Measurements from ENCODE around the gene TTF1. TPM values are rescaled to one million over a fixed set of nuclear protein-coding genes. Genes with fewer than 3 reads are reported as not detected.

Gene TTF1
- total and polyA plus RNA-seq, 4 donors = 10.1 to 17.3 (median 13.3) TPM

- no peaks in the 10 kb centered on the region for H3K9me3 ChIP-seq (ENCODE audit: control insufficient read depth in 4 of 4, insufficient read depth in 3 of 4, low read length in 3 of 4)
- TF ChIP-seq, protein P1, sequence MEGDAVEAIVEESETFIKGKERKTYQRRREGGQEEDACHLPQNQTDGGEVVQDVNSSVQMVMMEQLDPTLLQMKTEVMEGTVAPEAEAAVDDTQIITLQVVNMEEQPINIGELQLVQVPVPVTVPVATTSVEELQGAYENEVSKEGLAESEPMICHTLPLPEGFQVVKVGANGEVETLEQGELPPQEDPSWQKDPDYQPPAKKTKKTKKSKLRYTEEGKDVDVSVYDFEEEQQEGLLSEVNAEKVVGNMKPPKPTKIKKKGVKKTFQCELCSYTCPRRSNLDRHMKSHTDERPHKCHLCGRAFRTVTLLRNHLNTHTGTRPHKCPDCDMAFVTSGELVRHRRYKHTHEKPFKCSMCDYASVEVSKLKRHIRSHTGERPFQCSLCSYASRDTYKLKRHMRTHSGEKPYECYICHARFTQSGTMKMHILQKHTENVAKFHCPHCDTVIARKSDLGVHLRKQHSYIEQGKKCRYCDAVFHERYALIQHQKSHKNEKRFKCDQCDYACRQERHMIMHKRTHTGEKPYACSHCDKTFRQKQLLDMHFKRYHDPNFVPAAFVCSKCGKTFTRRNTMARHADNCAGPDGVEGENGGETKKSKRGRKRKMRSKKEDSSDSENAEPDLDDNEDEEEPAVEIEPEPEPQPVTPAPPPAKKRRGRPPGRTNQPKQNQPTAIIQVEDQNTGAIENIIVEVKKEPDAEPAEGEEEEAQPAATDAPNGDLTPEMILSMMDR (IDR thresholded peaks at IDR 0.05; ENCODE audit: control extremely low read depth, extremely low read depth) = no peak
- no peak overlapping the region for H3K27ac ChIP-seq (ENCODE audit: low read depth in 1 of 2, low read length in 1 of 2)
- no peak overlapping the region for H3K9ac ChIP-seq (ENCODE audit: insufficient read depth in 1 of 2, low read length in 2 of 2)
- DNase-seq = no peak
- no peaks in the 10 kb centered on the region for H3K27me3 ChIP-seq (ENCODE audit: control insufficient read depth in 3 of 3, insufficient read depth in 3 of 3, low read length in 2 of 3)
- ATAC-seq (ENCODE audit: insufficient read depth, low FRiP score) = no peak
- H3K4me1 ChIP-seq (ENCODE audit: control insufficient read depth in 5 of 5, insufficient read depth in 5 of 5, low read length in 5 of 5) = peaks cover 5 to 14% (median 7%) of the 10 kb centered on the region in 5 donors
- peaks cover 19 to 35% (median 23%) of the 10 kb centered on the region in 4 donors for H3K36me3 ChIP-seq (ENCODE audit: control insufficient read depth in 4 of 4, insufficient read depth in 4 of 4, low read length in 4 of 4)
- no peak overlapping the region for H3K4me3 ChIP-seq
- WGBS, 2 donors = 51 to 53% methylated on average over 3 of the region's 3 CpGs
These were observed 55.1 kb downstream of the TTF1 start for GRCh38 chr9:132351404-132352045.

DNA sequence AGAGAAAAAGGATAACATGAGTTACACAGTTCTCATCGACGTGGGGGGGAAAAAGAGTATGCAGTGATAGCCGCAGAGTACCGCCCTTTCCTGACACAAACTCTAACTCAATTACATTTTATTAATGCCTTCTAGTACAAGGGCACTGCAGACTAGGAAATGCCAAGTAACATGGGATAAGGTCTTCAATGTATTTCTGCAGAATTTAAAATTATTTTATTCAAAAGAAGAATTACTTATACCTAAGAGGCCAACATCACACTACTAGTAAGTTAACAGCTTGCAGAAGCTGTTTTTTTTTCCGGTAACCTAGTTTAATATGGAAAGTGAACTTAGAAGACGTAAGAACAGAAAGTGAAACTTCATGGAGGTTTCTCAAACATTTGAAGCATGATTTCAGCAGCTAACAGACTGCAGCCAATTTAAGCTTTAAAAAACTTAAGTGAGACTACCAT, 55.8 kb downstream of the TTF1 start:
- WGBS, 2 donors = 17 to 23% methylated on average over 6 of the region's 6 CpGs
- TF ChIP-seq, protein P1 (IDR thresholded peaks at IDR 0.05; ENCODE audit: control extremely low read depth, extremely low read depth) = no peak
- H3K9me3 ChIP-seq (ENCODE audit: control insufficient read depth in 4 of 4, insufficient read depth in 3 of 4, low read length in 3 of 4) = no peaks in the 10 kb centered on the region
- peaks cover 5 to 14% (median 7%) of the 10 kb centered on the region in 5 donors for H3K4me1 ChIP-seq (ENCODE audit: control insufficient read depth in 5 of 5, insufficient read depth in 5 of 5, low read length in 5 of 5)
- no peak for DNase-seq
- H3K36me3 ChIP-seq (ENCODE audit: control insufficient read depth in 4 of 4, insufficient read depth in 4 of 4, low read length in 4 of 4) = peaks cover 21 to 39% (median 24%) of the 10 kb centered on the region in 4 donors
- no peak overlapping the region for H3K9ac ChIP-seq (ENCODE audit: insufficient read depth in 1 of 2, low read length in 2 of 2)
- H3K27me3 ChIP-seq (ENCODE audit: control insufficient read depth in 3 of 3, insufficient read depth in 3 of 3, low read length in 2 of 3) = no peaks in the 10 kb centered on the region
- no peak for ATAC-seq (ENCODE audit: insufficient read depth, low FRiP score)
- no peak overlapping the region for H3K27ac ChIP-seq (ENCODE audit: low read depth in 1 of 2, low read length in 1 of 2)
- H3K4me3 ChIP-seq = no peak overlapping the region

DNA sequence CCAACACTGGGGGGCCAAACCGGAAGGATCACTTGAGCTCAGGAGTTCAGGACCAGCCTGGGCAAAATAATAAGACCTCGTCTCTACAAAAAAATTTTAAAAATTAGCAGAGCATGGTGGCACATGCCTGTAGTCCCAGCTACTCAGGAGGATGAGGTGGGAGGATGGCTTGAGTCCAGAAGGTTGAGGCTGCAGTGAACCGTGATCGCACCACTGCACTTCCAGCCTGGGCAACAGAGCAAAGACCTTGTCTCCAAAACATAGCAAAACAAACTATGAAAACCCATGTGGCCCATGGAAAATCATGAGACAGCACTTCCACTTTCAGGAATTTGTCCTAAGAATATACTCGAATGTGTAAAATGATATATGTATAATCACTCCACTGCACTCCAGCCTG, 58.0 kb downstream of the TTF1 start:
- peaks cover 2 to 11% (median 6%) of the 10 kb centered on the region in 5 donors for H3K4me1 ChIP-seq (ENCODE audit: control insufficient read depth in 5 of 5, insufficient read depth in 5 of 5, low read length in 5 of 5)
- H3K4me3 ChIP-seq = no peak overlapping the region
- TF ChIP-seq, protein P1 (IDR thresholded peaks at IDR 0.05; ENCODE audit: control extremely low read depth, extremely low read depth) = no peak
- 65 to 67% methylated on average over 5 of the region's 5 CpGs for WGBS, 2 donors
- H3K9me3 ChIP-seq (ENCODE audit: control insufficient read depth in 4 of 4, insufficient read depth in 3 of 4, low read length in 3 of 4) = no peaks in the 10 kb centered on the region
- H3K9ac ChIP-seq (ENCODE audit: insufficient read depth in 1 of 2, low read length in 2 of 2) = no peak overlapping the region
- peaks cover 32 to 54% (median 36%) of the 10 kb centered on the region in 4 donors for H3K36me3 ChIP-seq (ENCODE audit: control insufficient read depth in 4 of 4, insufficient read depth in 4 of 4, low read length in 4 of 4)
- ATAC-seq (ENCODE audit: insufficient read depth, low FRiP score) (no peak), DNase-seq (no peak)
- H3K27me3 ChIP-seq (ENCODE audit: control insufficient read depth in 3 of 3, insufficient read depth in 3 of 3, low read length in 2 of 3) = no peaks in the 10 kb centered on the region
- H3K27ac ChIP-seq (ENCODE audit: low read depth in 1 of 2, low read length in 1 of 2) = no peak overlapping the region

Data from lung (tissue), 12 donors.